LNCAP (cell line): Measurements from ENCODE around the gene CNTNAP2.

Experiments
- CTCF ChIP-seq: fragments of 450-650 bp; IDR thresholded peaks from 2 replicates; pipeline ENCODE4 v1.5.1; 2017; ENCODE audit warnings: mild to moderate bottlenecking

CNTNAP2 gene

DNA sequence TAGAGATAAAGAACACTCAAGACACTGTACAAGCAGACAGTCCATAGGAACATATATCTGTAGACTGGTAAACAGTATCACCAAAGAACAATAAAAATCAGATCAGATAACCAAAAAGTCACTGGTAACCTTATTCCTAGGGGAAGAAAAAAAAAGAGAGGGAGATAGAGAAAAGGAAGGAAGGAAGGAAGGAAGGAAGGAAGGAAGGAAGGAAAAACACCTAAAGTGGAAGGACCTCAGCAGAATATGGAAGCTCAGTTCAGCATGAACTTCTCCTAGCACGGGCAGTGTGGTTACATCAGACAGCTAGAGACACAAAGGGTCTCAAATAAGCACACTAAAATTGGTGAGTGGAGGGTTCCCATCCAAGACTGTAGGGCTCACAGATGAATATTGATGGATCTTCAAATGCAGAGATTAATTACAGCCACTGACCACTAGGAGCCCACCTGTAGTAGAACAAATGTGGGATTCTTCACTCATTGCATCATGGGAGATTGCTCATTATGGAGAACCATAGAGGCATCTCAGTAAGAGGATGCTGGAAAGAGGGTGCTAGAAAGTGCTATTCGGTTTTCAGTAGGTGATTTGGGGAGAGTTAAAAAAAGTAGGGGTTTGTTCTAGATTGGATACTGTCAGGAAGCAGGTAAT, 2180.5 kb downstream of the CNTNAP2 start:
- no peak for TF ChIP-seq CTCF

GRCh38 chr7:148299350-148300276, 2183.0 kb downstream of the CNTNAP2 start:
- no peak for TF ChIP-seq CTCF

GRCh38 chr7:148303295-148304082, 2186.9 kb downstream of the CNTNAP2 start:
- no peak for TF ChIP-seq CTCF

- no peak for TF ChIP-seq CTCF
These were observed 2187.4 kb downstream of the CNTNAP2 start for GRCh38 chr7:148304083-148304335.

DNA sequence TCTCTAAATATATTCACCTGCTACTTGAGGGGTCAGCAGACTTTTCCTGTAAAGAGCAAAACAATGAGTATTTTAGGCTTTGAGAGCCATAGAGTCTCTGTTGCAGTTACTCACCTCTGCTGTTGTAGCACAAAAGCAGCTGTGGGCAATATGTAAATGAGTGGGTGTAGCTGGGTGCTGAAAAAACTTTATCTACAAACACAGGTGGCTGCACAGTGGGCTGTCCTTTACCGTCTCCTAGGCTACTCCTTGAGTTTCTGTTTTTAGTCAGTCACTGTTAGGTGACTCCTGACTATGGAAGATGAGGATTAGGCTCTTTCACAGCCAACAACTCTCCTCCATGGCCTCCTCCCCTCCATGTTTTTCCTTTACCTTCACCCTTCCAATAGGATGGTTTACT, 2187.9 kb downstream of the CNTNAP2 start:
- no peak for TF ChIP-seq CTCF

DNA sequence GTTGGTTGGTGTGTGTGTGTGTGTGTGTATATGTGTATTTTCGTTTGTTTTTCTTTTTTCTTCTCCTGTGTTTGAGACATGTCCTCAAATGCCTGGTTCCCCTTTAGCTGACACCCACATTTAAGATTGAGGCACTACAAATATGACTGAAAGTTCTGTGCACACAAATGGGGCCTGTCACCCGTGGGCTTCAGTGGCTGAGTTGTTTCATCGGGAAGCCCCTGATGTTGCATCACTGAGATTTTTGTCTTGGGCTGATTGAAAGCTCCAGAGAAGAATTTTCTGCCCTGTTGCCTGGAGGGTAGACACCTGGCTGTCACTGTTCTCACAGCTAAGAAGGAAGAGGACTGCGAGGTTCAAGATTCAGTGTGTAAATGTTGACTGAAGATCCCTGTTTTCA, 2190.2 kb downstream of the CNTNAP2 start:
- TF ChIP-seq CTCF: no peak

DNA sequence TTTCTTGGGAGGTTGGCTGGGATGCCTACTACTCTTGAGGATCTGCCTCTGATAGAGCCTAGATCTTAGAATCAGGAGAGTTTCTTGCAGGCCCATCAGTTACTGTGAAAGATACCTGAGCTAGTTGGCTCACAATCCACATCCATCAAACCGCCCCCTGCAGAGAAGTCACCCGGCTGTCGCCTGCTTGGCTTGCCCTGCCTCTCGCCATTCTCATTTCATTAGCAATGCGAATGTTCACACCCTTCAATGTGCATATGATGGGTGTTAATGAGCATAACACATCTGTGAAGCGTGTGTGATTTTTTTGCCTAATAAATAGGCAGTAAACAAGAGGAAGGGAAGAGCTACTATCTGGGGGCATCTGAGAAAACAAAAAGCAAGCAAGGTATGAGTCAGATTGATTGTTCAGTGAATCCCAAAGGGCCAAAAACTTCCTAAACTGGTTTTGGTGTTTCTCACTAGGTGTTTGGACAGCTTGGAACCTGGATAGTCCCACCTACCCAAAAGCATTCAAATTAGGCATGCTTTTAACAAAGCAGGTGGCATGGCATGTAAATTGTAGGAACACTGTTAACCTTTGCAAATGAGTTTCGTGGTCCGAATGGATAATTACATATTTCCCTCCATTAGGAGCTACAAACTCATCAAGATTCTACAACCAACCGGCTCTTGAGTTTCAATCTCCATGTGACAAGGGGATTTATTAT, 2201.7 kb downstream of the CNTNAP2 start:
- TF ChIP-seq CTCF: no peak
